Coronary artery (tissue), 2 donors: Measurements from ENCODE around the gene MCU.

Experiments
- DNase-seq: peaks from one replicate; pipeline ENCODE4 v3.0.0-alpha.2; 2017; ENCODE audit warnings: low spot score
- H3K27ac ChIP-seq, 2 donors: fragments of 200-600 bp; sonication (generic); one replicate each; pipeline ENCODE4 v1.5.1; 2016 to 2019
- H3K4me3 ChIP-seq: fragments of 200-600 bp; sonication (generic); 2 replicates; pipeline ENCODE4 v1.5.1; 2016; ENCODE audit warnings: mild to moderate bottlenecking, moderate library complexity
- CTCF ChIP-seq: fragments of 200-600 bp; sonication (generic); IDR thresholded peaks from one replicate; pipeline ENCODE4 v1.5.1; 2019; ENCODE audit warnings: antibody characterized with exemption

The MCU gene

GRCh38 chr10:72782649-72783330, 90.8 kb downstream of the MCU start:
- no peak for DNase-seq
- Histone ChIP-seq H3K27ac (no peak overlapping the region), H3K4me3 (no peak overlapping the region)
- TF ChIP-seq CTCF: no peak

DNA sequence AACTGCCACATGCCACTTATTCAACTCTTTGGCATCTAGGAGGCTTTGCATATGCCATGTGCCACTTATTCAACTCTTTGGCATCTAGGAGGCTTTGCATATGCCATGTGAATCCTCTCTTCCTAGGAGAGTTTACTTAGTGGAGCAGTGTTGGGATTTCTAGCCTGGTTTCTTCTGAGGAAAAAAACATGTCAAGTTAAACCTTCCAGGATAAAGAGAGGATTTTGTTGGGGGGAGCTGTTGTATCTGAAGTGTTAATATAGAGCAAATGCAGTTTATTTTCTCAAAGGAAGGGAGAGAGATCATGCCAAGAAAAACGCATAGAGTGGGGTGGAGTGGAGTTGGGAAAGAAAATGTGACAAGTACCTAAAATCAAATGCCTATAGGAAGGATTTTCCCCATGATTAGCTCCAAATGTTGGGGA, 91.5 kb downstream of the MCU start:
- H3K27ac ChIP-seq: no peak overlapping the region
- DNase-seq: no peak
- no peak overlapping the region for H3K4me3 ChIP-seq
- TF ChIP-seq CTCF: no peak

GRCh38 chr10:72784551-72785351, 92.8 kb downstream of the MCU start:
- TF ChIP-seq CTCF: no peak
- Histone ChIP-seq H3K4me3 (peak overlapping the region; percentile 48), H3K27ac (peak overlapping the region in 1 of 2 donors; percentile 20)
- no peak for DNase-seq

DNA sequence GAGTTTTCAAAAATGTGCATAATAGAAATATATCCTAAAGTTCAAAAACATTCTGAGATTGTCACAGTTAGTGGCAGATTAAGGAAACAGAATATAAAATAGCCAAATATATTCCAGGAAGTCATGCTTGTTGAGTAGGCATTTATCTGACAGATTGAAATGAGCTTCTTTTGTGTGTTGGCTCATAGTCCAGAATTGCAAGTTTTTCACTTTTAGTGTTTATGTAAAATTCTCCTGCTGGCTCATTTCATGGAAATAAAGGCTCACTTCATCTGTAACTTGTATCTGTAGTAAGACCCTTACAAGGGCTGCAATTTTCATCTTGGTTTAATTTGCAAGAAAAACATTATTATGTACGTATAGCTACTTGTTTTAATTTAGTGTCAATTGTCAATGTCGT, 93.5 kb downstream of the MCU start:
- H3K4me3 ChIP-seq: no peak overlapping the region
- no peak for DNase-seq
- H3K27ac ChIP-seq: no peak overlapping the region
- no peak for TF ChIP-seq CTCF

DNA sequence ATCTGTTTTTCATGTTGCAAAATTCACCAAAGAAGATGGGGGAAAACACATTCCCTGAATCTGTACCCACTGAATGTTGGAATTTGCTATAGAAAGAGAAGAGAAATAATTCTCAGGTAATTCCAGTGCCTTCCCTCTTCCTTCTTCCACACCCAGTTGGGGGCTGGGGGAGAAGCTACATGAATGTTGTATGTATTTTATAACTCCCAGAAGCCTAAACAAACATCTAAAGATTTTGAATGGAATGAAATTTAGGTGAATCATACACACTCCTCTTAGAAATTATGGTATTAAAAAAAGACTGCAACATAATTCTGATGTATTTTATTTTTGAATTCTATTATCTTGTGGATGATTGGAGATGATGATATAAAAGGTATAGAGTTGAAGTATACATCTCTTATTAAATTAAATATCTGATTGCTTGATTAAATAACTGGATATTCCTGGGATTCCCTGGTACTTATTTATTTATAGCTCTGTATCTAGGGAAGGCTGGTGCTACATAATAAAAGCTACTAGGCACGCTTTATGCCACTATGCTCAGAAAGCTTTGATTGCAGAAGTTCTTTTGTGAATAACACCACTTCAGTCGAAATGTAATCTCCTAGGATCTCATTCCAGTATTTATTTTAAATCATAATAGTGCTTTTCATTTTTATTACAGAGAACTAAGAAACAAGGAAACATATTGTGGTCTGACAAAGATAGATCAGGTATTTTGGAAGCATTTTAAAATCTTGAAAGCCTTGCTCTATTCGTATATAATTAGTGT, 98.5 kb downstream of the MCU start:
- H3K4me3 ChIP-seq: no peak overlapping the region
- H3K27ac ChIP-seq: no peak overlapping the region
- no peak for DNase-seq
- TF ChIP-seq CTCF: no peak

GRCh38 chr10:72792288-72792687, 100.3 kb downstream of the MCU start:
- Histone ChIP-seq H3K4me3 (no peak overlapping the region), H3K27ac (no peak overlapping the region)
- DNase-seq: no peak
- no peak for TF ChIP-seq CTCF
